ENCODE measurements around the gene FYB1. TPM values are rescaled to one million over a fixed set of nuclear protein-coding genes. Genes with fewer than 3 reads are reported as not detected.

Gene FYB1
- total RNA-seq, 1 experiment from 2014 or later = 0.52 TPM

- Mint-ChIP-seq H3K9me3 (no peaks in the 10 kb centered on the region), H3K36me3 (no peaks in the 10 kb centered on the region), H3K27me3 (ENCODE audit: low read depth) (no peaks in the 10 kb centered on the region), H3K4me3 (peak overlapping the region; percentile 94), H3K4me1 (peaks cover 39% of the 10 kb centered on the region), H3K27ac (peak overlapping the region; percentile 99; the same call in 1 of the 2 replicates)
- CTCF ChIA-PET = no interaction called here
- POLR2A ChIA-PET = no interaction called here
- no peak for DNase-seq (ENCODE audit: low spot score)
- ATAC-seq = peak; percentile 40
- no peak for TF ChIP-seq ZNF219 (CRISPR knock-in tag; IDR thresholded peaks at IDR 0.05; ENCODE audit: borderline replicate concordance)
These were observed 145.7 kb downstream of the FYB1 start for GRCh38 chr5:39073767-39074016.

- DNase-seq (ENCODE audit: low spot score) (peak; percentile 49), ATAC-seq (peak; percentile 40)
- Mint-ChIP-seq H3K4me3 (peak overlapping the region; percentile 94), H3K9me3 (no peaks in the 10 kb centered on the region), H3K4me1 (peaks cover 44% of the 10 kb centered on the region), H3K27ac (peak overlapping the region; percentile 99), H3K27me3 (ENCODE audit: low read depth) (no peaks in the 10 kb centered on the region), H3K36me3 (no peaks in the 10 kb centered on the region; the same call in 1 of the 2 replicates)
- TF ChIP-seq IRF1 (CRISPR knock-in tag; IDR thresholded peaks at IDR 0.05) (no peak), FOXK1 (CRISPR knock-in tag; IDR thresholded peaks at IDR 0.05) (peak; percentile 79)
- ChIA-PET POLR2A (no interaction called here), CTCF (interaction anchor here (0.8 kb wide), 1 partner anchor 145 kb away, joined by 3 read pairs; no protein-coding TSS in a partner anchor)
These were observed 146.2 kb downstream of the FYB1 start for GRCh38 chr5:39072925-39073766.

DNA sequence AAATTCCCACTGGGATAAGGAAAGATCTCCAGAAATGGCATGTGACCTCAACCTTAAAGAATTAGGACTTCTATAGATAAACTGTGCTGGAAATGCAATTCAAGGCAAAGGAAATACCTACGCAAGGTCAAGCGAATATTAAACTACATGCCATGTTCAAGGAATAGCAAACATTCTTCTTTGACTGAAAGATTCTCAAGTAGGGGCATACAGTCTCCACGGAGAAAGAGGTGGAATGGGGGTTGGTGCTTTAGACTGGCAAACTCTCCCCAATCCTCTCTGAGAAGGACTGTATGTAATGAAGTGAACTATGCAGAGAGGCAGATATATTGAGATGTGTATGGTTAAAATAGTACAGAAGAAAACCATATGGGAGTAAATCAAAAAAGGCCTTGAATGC, 151.3 kb downstream of the FYB1 start:
- TF ChIP-seq PRDM15 (CRISPR knock-in tag; IDR thresholded peaks at IDR 0.05) (no peak), ZNF317 (CRISPR knock-in tag; IDR thresholded peaks at IDR 0.05; ENCODE audit: borderline replicate concordance, low read depth) (no peak), ATF2 (CRISPR knock-in tag; IDR thresholded peaks at IDR 0.05; ENCODE audit: borderline replicate concordance, low read depth) (no peak), TP53 (CRISPR knock-in tag; IDR thresholded peaks at IDR 0.05) (no peak), TCF7 (CRISPR knock-in tag; IDR thresholded peaks at IDR 0.05; ENCODE audit: low read depth) (no peak), E2F1 (CRISPR knock-in tag; IDR thresholded peaks at IDR 0.05) (no peak), MYBL2 (CRISPR knock-in tag; IDR thresholded peaks at IDR 0.05) (no peak), NR2C2 (CRISPR knock-in tag; IDR thresholded peaks at IDR 0.05) (no peak), RORB (CRISPR knock-in tag; IDR thresholded peaks at IDR 0.05) (no peak)
- no peak for ATAC-seq
- Mint-ChIP-seq H3K27ac (peak overlapping the region; percentile 32), H3K4me3 (no peak overlapping the region), H3K4me1 (peaks cover 49% of the 10 kb centered on the region), H3K36me3 (peaks cover 34% of the 10 kb centered on the region), H3K9me3 (peaks cover 25% of the 10 kb centered on the region), H3K27me3 (ENCODE audit: low read depth) (no peaks in the 10 kb centered on the region; the same call in 1 of the 2 replicates)
- CTCF ChIA-PET = no interaction called here
- no peak for DNase-seq (ENCODE audit: low spot score)
- POLR2A ChIA-PET = no interaction called here

Data from WTC11 (cell line).